HG03108 (cell line): ENCODE measurements around the gene BCAM.
"Not testable (repeated sequence)": the region's sequence is repeated elsewhere in the genome, so short reads cannot be mapped to it uniquely, and the experiment has no call there.

Experiments used
- ATAC-seq: cut with Tn5 transposase; IDR thresholded peaks from one replicate; pipeline ENCODE4 v1.9.1; 2021; ENCODE audit warnings: moderate library complexity; ENCODE audit not compliant: unreplicated experiment

The BCAM gene

GRCh38 chr19:44816301-44816700 is 7.4 kb downstream of the BCAM start:
- ATAC-seq: no peak

- ATAC-seq: no peak
Observed at GRCh38 chr19:44817725-44818465, 9.0 kb downstream of the BCAM start.

GRCh38 chr19:44818466-44819031 is 9.6 kb downstream of the BCAM start:
- ATAC-seq: no peak

- ATAC-seq: no peak
Observed at GRCh38 chr19:44819246-44819832, 10.4 kb downstream of the BCAM start.

DNA sequence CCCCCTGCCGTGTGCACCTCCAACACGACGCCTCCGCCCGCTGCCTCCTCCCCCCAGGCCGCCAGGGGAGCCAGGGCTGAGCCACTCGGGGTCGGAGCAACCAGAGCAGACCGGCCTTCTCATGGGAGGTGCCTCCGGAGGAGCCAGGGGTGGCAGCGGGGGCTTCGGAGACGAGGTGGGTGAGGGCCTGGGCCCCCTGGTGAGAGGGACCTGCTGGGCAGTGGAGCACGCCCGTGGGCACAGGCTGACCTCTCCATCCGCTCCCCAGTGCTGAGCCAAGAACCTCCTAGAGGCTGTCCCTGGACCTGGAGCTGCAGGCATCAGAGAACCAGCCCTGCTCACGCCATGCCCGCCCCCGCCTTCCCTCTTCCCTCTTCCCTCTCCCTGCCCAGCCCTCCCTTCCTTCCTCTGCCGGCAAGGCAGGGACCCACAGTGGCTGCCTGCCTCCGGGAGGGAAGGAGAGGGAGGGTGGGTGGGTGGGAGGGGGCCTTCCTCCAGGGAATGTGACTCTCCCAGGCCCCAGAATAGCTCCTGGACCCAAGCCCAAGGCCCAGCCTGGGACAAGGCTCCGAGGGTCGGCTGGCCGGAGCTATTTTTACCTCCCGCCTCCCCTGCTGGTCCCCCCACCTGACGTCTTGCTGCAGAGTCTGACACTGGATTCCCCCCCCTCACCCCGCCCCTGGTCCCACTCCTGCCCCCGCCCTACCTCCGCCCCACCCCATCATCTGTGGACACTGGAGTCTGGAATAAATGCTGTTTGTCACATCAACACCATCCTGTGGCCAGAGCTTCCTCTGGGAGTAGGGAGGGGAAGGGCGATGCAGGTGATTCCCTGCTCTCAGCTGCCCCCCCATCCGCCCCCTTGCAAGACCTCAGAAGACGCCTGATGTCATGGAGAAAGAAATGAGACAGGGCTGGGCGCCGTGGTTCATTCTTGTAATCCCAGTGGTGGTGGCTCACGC is 12.0 kb downstream of the BCAM start:
- ATAC-seq: no peak

- ATAC-seq: no peak
Observed at GRCh38 chr19:44822177-44822576, 13.3 kb downstream of the BCAM start.

- ATAC-seq: no peak
Observed at GRCh38 chr19:44822670-44823372, 13.9 kb downstream of the BCAM start.

- no peak for ATAC-seq
Observed at GRCh38 chr19:44823373-44823698, 14.4 kb downstream of the BCAM start.

DNA sequence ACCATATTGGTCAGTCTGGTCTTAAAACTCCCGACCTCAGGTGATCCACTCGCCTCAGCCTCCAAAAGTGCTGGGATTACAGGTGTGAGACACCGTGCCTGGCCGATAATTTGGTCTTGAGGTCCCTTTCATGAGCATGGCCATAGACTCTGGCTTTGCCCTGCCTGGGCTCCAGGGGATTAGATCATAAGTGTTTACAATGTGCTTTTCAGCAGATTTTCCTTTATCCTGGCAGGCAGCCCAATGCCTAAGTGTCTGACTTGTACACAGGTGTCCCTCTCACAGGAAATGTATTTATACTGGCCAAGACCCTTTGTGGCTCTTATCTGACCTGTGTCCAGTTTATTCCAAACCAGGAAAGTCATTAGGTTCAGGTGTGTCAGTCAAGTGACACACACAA is 15.9 kb downstream of the BCAM start:
- ATAC-seq: no peak

GRCh38 chr19:44832875-44833274 is 24.0 kb downstream of the BCAM start:
- ATAC-seq: not testable (repeated sequence)

GRCh38 chr19:44834399-44834798 is 25.5 kb downstream of the BCAM start:
- ATAC-seq: not testable (repeated sequence)

DNA sequence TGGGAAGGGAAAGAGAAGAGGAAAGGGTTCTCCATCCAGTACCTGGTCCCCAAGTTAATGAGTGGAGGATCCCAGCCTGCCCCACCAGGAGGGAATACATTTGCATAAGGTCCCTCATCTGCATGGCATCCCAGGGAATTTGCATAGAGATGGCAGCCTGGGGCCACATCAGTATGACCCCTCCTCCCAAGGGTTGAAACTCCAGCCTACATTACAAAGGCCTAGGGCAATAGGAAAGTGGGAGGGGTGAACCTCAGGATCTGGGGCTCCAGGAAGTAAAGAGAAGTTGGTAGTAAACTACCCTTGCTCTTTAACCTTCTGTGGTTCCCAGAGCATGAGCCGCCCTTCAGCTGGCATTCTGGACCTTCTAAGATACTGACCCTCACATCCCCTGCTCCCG is 30.4 kb downstream of the BCAM start:
- ATAC-seq: no peak

GRCh38 chr19:44840811-44841210 is 31.9 kb downstream of the BCAM start:
- ATAC-seq: no peak

- ATAC-seq: no peak
Observed at GRCh38 chr19:44841231-44841630, 32.3 kb downstream of the BCAM start.

DNA sequence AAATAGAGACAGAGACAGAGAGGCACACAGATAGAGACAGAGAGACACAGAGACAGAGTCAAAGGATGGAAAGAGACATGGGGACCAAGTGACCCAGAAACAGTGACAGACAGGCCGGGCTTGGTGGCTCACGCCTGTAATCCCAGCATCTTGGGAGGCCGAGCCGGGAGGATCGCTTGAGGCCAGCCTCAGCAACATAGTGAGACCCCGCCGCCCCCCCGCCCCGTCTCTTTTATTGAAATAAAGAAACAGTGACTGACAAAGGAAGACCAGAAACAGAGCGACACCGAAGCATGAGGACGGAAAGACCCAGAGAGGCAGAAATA is 36.3 kb downstream of the BCAM start:
- no peak for ATAC-seq

DNA sequence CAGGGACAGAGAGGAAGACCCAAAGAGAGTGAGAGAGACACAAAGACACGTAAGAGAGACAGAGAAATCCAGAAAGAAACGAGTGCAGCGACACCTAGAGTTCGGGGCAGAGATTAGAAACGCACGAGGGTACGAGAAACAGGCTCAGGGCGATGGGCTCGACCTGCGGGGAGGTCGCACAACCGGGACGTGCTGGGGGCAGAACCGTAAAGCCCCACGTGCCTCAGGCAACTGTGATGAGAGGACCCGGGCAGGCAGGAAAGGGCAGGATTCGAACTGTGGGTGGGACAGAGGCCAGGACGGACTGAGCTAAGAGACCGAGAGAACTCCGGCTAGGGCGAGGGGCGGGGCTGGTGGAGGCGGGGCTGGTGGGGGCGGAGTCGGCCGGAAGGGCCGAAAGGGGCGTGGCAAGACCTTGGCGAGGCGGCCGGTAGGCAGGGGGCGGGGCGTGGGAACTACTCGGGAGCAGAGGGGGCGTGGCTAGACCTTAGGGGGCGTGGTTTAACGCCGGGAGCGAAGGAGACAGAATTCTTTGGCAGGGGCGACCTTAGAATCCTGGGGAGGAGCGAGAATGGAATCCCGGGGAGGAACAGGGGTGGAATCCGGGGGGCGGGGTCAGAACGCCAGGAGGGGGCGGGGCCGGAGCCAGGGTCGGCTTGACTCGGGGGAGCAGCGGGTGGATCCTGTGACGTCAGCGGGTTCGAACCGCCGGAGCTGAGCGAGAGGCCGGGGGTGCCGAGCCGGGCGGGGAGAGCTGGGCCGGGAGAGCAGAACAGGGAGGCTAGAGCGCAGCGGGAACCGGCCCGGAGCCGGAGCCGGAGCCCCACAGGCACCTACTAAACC is 36.9 kb downstream of the BCAM start, which contains the start of gene NECTIN2:
TSS of gene NECTIN2 (plus strand) at position 686 of the 843 bp plus-strand sequence. CDS start 229 bp downstream, outside the sequence.
- ATAC-seq: no peak

- no peak for ATAC-seq
Observed at GRCh38 chr19:44846455-44847143, 37.7 kb downstream of the BCAM start.

DNA sequence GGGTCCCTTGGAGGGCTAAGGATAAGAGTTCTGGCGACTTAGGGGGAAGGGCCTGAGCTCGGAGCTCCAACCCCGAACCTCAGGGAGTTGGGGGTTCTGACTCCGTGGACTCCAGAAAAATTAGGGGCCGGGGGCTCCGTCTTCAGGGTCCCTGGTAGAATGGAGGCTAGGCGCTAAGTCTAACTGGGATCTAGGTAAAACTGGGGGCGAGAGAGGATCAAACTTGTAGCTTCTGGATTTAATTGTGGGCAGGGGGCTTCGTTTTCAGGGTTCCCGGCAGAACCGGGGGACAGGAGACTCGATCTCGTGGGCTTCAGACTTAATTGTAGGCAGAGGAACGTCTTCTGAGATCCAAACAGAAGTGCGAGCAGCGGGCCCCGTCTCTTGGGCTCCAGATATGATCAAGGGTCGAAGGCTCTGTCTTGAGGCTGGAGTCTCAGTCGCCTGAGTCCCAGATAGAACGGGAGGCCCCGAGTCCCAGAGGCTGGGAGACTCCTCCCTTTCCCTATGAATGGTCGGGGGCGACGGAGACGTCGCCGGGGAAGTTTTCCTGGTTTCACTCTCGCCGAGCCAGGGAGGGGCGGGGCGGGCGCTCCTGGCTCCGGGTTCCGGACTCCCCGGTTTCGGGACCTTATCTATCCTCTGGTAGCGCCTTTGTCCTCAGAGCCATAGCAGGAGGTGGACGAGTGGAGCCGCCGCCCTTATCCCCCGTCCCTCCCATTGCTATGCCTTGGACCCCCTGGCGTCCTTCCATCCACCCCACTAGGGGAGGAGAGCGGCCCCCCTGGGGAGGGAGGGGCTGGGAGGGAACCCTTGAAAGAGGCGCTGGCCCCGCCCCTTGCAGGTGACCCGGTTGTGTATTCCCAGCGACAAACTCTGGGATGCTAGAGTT is 38.5 kb downstream of the BCAM start:
- no peak for ATAC-seq
